ENCODE measurements around the gene FUCA2.
A peak's percentile ranks its signal among the peaks of the same experiment; 100 is the strongest.

GRCh38 chr6:143501851-143502250, 9.7 kb downstream of the FUCA2 start:
- TF ChIP-seq CTCF (IDR thresholded peaks at IDR 0.05; ENCODE audit: low read depth, low read length, poor library complexity, severe bottlenecking), result peak; percentile 9
- TF ChIP-seq EZH2phosphoT487 (IDR thresholded peaks at IDR 0.05; ENCODE audit: borderline replicate concordance, low read length), result no peak

Measured in DOHH2 (cell line).